H9 (cell line): Measurements from ENCODE around the gene PPP5C. TPM values are rescaled to one million over a fixed set of nuclear protein-coding genes. Genes with fewer than 3 reads are reported as not detected.
A peak's percentile ranks its signal among the peaks of the same experiment; 100 is the strongest.

Experiments
- DNase-seq: peaks from one replicate; pipeline ENCODE4 v3.0.0-alpha.2; 2017
- H2AFZ ChIP-seq: one replicate; pipeline ENCODE4 v1.6.1; 2013; ENCODE audit warnings: mild to moderate bottlenecking, low read length, control low read depth, moderate library complexity
- H2AK5ac ChIP-seq: 2 replicates; pipeline ENCODE4 v1.6.1; 2013; ENCODE audit warnings: low read length, control low read depth, mixed read lengths; ENCODE audit not compliant: insufficient read length
- H2BK120ac ChIP-seq: one replicate; pipeline ENCODE4 v1.6.1; 2013; ENCODE audit warnings: low read depth, mild to moderate bottlenecking, low read length, control low read depth, inconsistent platforms; ENCODE audit not compliant: poor library complexity, severe bottlenecking
- H2BK12ac ChIP-seq: 2 replicates; pipeline ENCODE4 v1.6.1; 2013; ENCODE audit warnings: low read length, control low read depth, mixed read lengths, low read depth; ENCODE audit not compliant: insufficient read length
- H2BK15ac ChIP-seq: 2 replicates; pipeline ENCODE4 v1.6.1; 2013; ENCODE audit warnings: low read depth, low read length, control low read depth
- H2BK20ac ChIP-seq: one replicate; pipeline ENCODE4 v1.6.1; 2013; ENCODE audit warnings: low read depth, mild to moderate bottlenecking, low read length, control low read depth, inconsistent platforms; ENCODE audit not compliant: poor library complexity, severe bottlenecking
- H2BK5ac ChIP-seq: 2 replicates; pipeline ENCODE4 v1.6.1; 2013; ENCODE audit warnings: low read length, control low read depth, mixed read lengths; ENCODE audit not compliant: insufficient read length
- H3K14ac ChIP-seq: 2 replicates; pipeline ENCODE4 v1.6.1; 2013; ENCODE audit warnings: low read length, control low read depth; ENCODE audit not compliant: insufficient read depth
- H3K18ac ChIP-seq: 2 replicates; pipeline ENCODE4 v1.6.1; 2013; ENCODE audit warnings: low read depth, mild to moderate bottlenecking, mixed read lengths, low read length, control low read depth; ENCODE audit not compliant: insufficient read length
- H3K23ac ChIP-seq: 2 replicates; pipeline ENCODE4 v1.6.1; 2013; ENCODE audit warnings: low read length, control low read depth, mixed read lengths, low read depth; ENCODE audit not compliant: insufficient read length
- H3K23me2 ChIP-seq: 2 replicates; pipeline ENCODE4 v1.6.1; 2013; ENCODE audit warnings: low read depth, mild to moderate bottlenecking, mixed read lengths, low read length, control low read depth; ENCODE audit not compliant: insufficient read length, poor library complexity, severe bottlenecking
- H3K27ac ChIP-seq: 2 replicates; pipeline ENCODE4 v1.5.1; 2013; ENCODE audit warnings: low read length, control low read depth, mixed read lengths, low read depth; ENCODE audit not compliant: insufficient read length
- H3K27me3 ChIP-seq: 2 replicates; pipeline ENCODE4 v1.6.1; 2013; ENCODE audit warnings: low read length, control low read depth, inconsistent platforms; ENCODE audit not compliant: insufficient read depth
- H3K4ac ChIP-seq: 2 replicates; pipeline ENCODE4 v1.6.1; 2013; ENCODE audit warnings: low read depth, mild to moderate bottlenecking, control low read depth, inconsistent platforms, low read length, moderate library complexity
- H3K4me1 ChIP-seq: 2 replicates; pipeline ENCODE4 v1.6.1; 2013; ENCODE audit warnings: low read length, control low read depth, inconsistent platforms; ENCODE audit not compliant: insufficient read depth
- H3K4me2 ChIP-seq: 2 replicates; pipeline ENCODE4 v1.6.1; 2013; ENCODE audit warnings: low read length, control low read depth, mixed read lengths; ENCODE audit not compliant: insufficient read length, insufficient read depth
- H3K56ac ChIP-seq: 2 replicates; pipeline ENCODE4 v1.6.1; 2013; ENCODE audit warnings: low read depth, mild to moderate bottlenecking, mixed read lengths, low read length, control low read depth; ENCODE audit not compliant: insufficient read length
- H3K79me1 ChIP-seq: 2 replicates; pipeline ENCODE4 v1.6.1; 2013; ENCODE audit warnings: low read depth, mild to moderate bottlenecking, moderate library complexity, low read length, control low read depth, inconsistent platforms; ENCODE audit not compliant: insufficient read depth, poor library complexity, severe bottlenecking
- H3K79me2 ChIP-seq: 2 replicates; pipeline ENCODE4 v1.6.1; 2013; ENCODE audit warnings: low read length, control low read depth, inconsistent platforms; ENCODE audit not compliant: insufficient read depth
- H3K9ac ChIP-seq: 2 replicates; pipeline ENCODE4 v1.6.1; 2013; ENCODE audit warnings: low read length, control low read depth, mixed read lengths; ENCODE audit not compliant: insufficient read length; ENCODE audit errors: extremely low read depth
- H3K9me3 ChIP-seq: one replicate; pipeline ENCODE4 v1.6.1; 2013; ENCODE audit warnings: low read depth, low read length, inconsistent platforms; ENCODE audit not compliant: control insufficient read depth
- H3T11ph ChIP-seq: one replicate; pipeline ENCODE4 v1.6.1; 2013; ENCODE audit warnings: mild to moderate bottlenecking, low read length, control low read depth, inconsistent platforms
- H4K20me1 ChIP-seq: one replicate; pipeline ENCODE4 v1.6.1; 2013; ENCODE audit not compliant: control insufficient read depth, insufficient read length, insufficient read depth
- H4K5ac ChIP-seq: 2 replicates; pipeline ENCODE4 v1.6.1; 2013; ENCODE audit warnings: low read depth, mild to moderate bottlenecking, mixed read lengths, low read length, control low read depth; ENCODE audit not compliant: insufficient read length
- H4K8ac ChIP-seq: replicated peaks from 2 replicates; pipeline ENCODE4 v1.6.1; 2013; ENCODE audit warnings: low read length, control low read depth, mixed read lengths, low read depth; ENCODE audit not compliant: insufficient read length
- H4K91ac ChIP-seq: 2 replicates; pipeline ENCODE4 v1.6.1; 2013; ENCODE audit warnings: low read depth, mild to moderate bottlenecking, moderate library complexity, mixed read lengths, low read length, control low read depth; ENCODE audit not compliant: insufficient read length
- H3K27ac Mint-ChIP-seq, 3 experiments: 2 replicates in 2 of 3; 3 replicates in 1 of 3; pipeline ENCODE4 v1.8.0; 2020 to 2021; ENCODE audit warnings: mixed read lengths in 3 of 3, mild to moderate bottlenecking in 1 of 3, moderate library complexity in 1 of 3
- H3K27me3 Mint-ChIP-seq: 2 replicates; pipeline ENCODE4 v1.8.0; 2021; ENCODE audit warnings: low read depth, mild to moderate bottlenecking, moderate library complexity, mixed read lengths
- H3K36me3 Mint-ChIP-seq, 3 experiments: 2 replicates in 2 of 3; 3 replicates in 1 of 3; pipeline ENCODE4 v1.8.0; 2020 to 2021; ENCODE audit warnings: low read depth in 3 of 3, mixed read lengths in 3 of 3; ENCODE audit not compliant: insufficient read depth in 1 of 3
- H3K4me1 Mint-ChIP-seq, 2 experiments: 2 replicates each; pipeline ENCODE4 v1.8.0; 2020; ENCODE audit warnings: mixed read lengths in 2 of 2
- H3K4me3 Mint-ChIP-seq, 2 experiments: 2 replicates in 1 of 2; 3 replicates in 1 of 2; pipeline ENCODE4 v1.8.0; 2020 to 2021; ENCODE audit warnings: mild to moderate bottlenecking in 2 of 2, mixed read lengths in 2 of 2, moderate library complexity in 1 of 2
- H3K9me3 Mint-ChIP-seq, 2 experiments: 2 replicates in 1 of 2; 3 replicates in 1 of 2; pipeline ENCODE4 v1.8.0; 2020; ENCODE audit warnings: mild to moderate bottlenecking in 2 of 2, mixed read lengths in 2 of 2, moderate library complexity in 1 of 2
- WGBS: extraction: QIAGEN DNeasy Blood & Tissue Kit; methylation state at CpG from one replicate; pipeline ENCODE4 v1.1.7; 2013; ENCODE audit warnings: missing lambda C conversion rate, low lambda C conversion rate, mixed read lengths; ENCODE audit not compliant: insufficient read length; ENCODE audit errors: extremely low coverage; 5-methylcytosine and 5-hydroxymethylcytosine counted together
- total RNA-seq: library from RNA; stranded (reverse); gene quantifications from 2 replicates; pipeline ENCODE4 v1.2.1, GENCODE V29; 2021
- TF ChIP-seq, protein P1 (sequence below): fragments of 200-600 bp; sonication (generic); conservative IDR thresholded peaks from 3 replicates; pipeline ENCODE4 v1.8.0; 2021; ENCODE audit warnings: antibody characterized with exemption, mild to moderate bottlenecking

PPP5C gene
- total RNA-seq, 1 experiment from 2014 or later: 108 TPM

DNA sequence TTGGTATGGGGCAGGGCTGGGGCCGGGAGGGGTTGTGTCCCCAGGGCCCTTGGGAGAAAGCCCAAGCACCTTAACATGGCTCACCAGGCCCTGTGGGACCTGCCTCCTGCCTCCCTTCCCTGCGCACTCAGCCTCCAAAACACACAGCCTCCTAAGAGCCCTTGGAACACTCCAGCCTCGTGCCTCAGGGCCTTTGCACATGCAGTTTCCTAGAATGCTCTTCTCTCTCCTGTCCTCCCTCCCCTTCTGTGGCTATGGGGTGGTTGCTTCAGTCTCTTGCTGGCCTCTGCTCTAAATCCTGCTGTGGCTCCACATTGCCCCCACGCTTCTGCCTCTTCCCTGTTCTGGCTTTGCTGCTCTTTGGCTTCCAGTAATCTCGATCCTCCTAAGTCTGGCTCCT is 26.3 kb upstream of the PPP5C start:
- no peak overlapping the region for H4K5ac ChIP-seq
- H3K18ac ChIP-seq: no peak overlapping the region
- H3K27ac Mint-ChIP-seq: peak overlapping the region in 1 of 3 experiments; percentile 66; a peak in 2 of 7 replicates
- H3K4me3 Mint-ChIP-seq: no peak overlapping the region
- H3K4me1 ChIP-seq: no peaks in the 10 kb centered on the region
- H3K9me3 ChIP-seq: peaks cover 4% of the 10 kb centered on the region
- no peak overlapping the region for H4K8ac ChIP-seq
- H3K27me3 ChIP-seq: no peaks in the 10 kb centered on the region
- H3K23ac ChIP-seq: no peak overlapping the region
- no peak overlapping the region for H2BK12ac ChIP-seq
- no peak overlapping the region for H3K27ac ChIP-seq
- H2BK15ac ChIP-seq: no peak overlapping the region
- no peaks in the 10 kb centered on the region for H3K79me2 ChIP-seq
- H3K79me1 ChIP-seq: no peaks in the 10 kb centered on the region
- no peak overlapping the region for H3K56ac ChIP-seq
- no peak for DNase-seq
- no peaks in the 10 kb centered on the region for H4K20me1 ChIP-seq
- no peak overlapping the region for H2BK120ac ChIP-seq
- no CpG with 5 or more reads among the region's 5 CpGs for WGBS
- H3T11ph ChIP-seq: no peak overlapping the region
- no peak overlapping the region for H2BK5ac ChIP-seq
- H3K9me3 Mint-ChIP-seq: peaks cover 3 to 6% of the 10 kb centered on the region in 2 experiments; a peak in 4 of 5 replicates
- no peaks in the 10 kb centered on the region for H3K4me1 Mint-ChIP-seq
- H2AFZ ChIP-seq: no peak overlapping the region
- peaks cover 1% of the 10 kb centered on the region; the same call in 1 of the 2 replicates for H3K27me3 Mint-ChIP-seq
- H2AK5ac ChIP-seq: no peak overlapping the region
- H3K14ac ChIP-seq: no peak overlapping the region
- no peak overlapping the region for H4K91ac ChIP-seq
- H3K23me2 ChIP-seq: no peaks in the 10 kb centered on the region
- H3K4ac ChIP-seq: no peak overlapping the region
- peaks cover 31 to 68% (median 61%) of the 10 kb centered on the region in 3 experiments for H3K36me3 Mint-ChIP-seq
- TF ChIP-seq, protein P1, sequence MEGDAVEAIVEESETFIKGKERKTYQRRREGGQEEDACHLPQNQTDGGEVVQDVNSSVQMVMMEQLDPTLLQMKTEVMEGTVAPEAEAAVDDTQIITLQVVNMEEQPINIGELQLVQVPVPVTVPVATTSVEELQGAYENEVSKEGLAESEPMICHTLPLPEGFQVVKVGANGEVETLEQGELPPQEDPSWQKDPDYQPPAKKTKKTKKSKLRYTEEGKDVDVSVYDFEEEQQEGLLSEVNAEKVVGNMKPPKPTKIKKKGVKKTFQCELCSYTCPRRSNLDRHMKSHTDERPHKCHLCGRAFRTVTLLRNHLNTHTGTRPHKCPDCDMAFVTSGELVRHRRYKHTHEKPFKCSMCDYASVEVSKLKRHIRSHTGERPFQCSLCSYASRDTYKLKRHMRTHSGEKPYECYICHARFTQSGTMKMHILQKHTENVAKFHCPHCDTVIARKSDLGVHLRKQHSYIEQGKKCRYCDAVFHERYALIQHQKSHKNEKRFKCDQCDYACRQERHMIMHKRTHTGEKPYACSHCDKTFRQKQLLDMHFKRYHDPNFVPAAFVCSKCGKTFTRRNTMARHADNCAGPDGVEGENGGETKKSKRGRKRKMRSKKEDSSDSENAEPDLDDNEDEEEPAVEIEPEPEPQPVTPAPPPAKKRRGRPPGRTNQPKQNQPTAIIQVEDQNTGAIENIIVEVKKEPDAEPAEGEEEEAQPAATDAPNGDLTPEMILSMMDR: no peak
- H2BK20ac ChIP-seq: no peak overlapping the region
- H3K4me2 ChIP-seq: no peak overlapping the region
- no peak overlapping the region for H3K9ac ChIP-seq
